Left cardiac atrium (tissue), 4 donors: ENCODE data around the gene ADAM15. TPM values are rescaled to one million over a fixed set of nuclear protein-coding genes. Genes with fewer than 3 reads are reported as not detected.

Experiments
- ATAC-seq, 2 donors: fragments of 200-7000 bp; cut with Tn5 transposase; one replicate each; pipeline ENCODE4 v1.9.1; 2020; ENCODE audit warnings: mild to moderate bottlenecking in 2 of 2, moderate library complexity in 2 of 2
- DNase-seq: peaks from one replicate; pipeline ENCODE4 v3.0.0-alpha.2; 2020
- intact Hi-C, 2 donors: fragments of 100-400 bp; cut with DNase I; formaldehyde crosslinking; loops; one replicate each; pipeline versions ENCODE4 v1.14.1 to v1.15.1; 2022 to 2023
- total RNA-seq, 2 donors: library from RNA; stranded (reverse); fragmentation: NEBNext Ultra II Directional; extraction: Animal tissue kit (Norgen Biotek cat#: 25700); gene quantifications; one replicate each; pipeline ENCODE4 v1.2.1, GENCODE V29; 2021
- donor health status: DM: no; HTN: yes; CAD: no.
- donor health status: DM: no; HTN: yes; CAD: no; lungs with severe emphysema.
- donor health status: DM: yes; HTN: yes; CAD: no.
- donor health status: Dilated cardiomyopathy.

ADAM15 gene
- total RNA-seq, 2 donors from 2014 or later = 108 to 142 TPM

GRCh38 chr1:155062151-155062686 is 11.1 kb downstream of the ADAM15 start:
- no peak for DNase-seq
- intact Hi-C loops = loop anchor here in 1 of 2 donors (5.0 kb wide), 2 partner anchors 100 to 150 kb away; partner anchors contain the start of gene PYGO2
- ATAC-seq = peak in 1 of 2 donors; percentile 0

GRCh38 chr1:155062702-155063411 is 11.7 kb downstream of the ADAM15 start:
- ATAC-seq (peak; percentile 38 to 46), DNase-seq (no peak)
- intact Hi-C loops = loop anchor here in 1 of 2 donors (5.0 kb wide), 2 partner anchors 101 to 151 kb away; partner anchors contain the start of gene PYGO2

GRCh38 chr1:155063550-155064110 is 12.5 kb downstream of the ADAM15 start, which contains the start of gene EFNA4:
Gene EFNA4 (plus strand): TSS chr1:155063740. CDS start chr1:155063824, 84 bp downstream.
- ATAC-seq (peak; percentile 92), DNase-seq (peak; percentile 85)
- intact Hi-C loops = loop anchor here in 1 of 2 donors (5.0 kb wide), 2 partner anchors 101 to 151 kb away; partner anchors contain the start of gene PYGO2

- intact Hi-C loops = loop anchor here in 1 of 2 donors (5.0 kb wide), 2 partner anchors 102 to 152 kb away; partner anchors contain the start of gene PYGO2
- ATAC-seq (peak; percentile 22 to 26), DNase-seq (no peak)
Measured at GRCh38 chr1:155064111-155064831, 13.2 kb downstream of the ADAM15 start.

GRCh38 chr1:155064832-155065429 is 13.8 kb downstream of the ADAM15 start:
- ATAC-seq (no peak), DNase-seq (no peak)
- intact Hi-C loops = loop anchor here in 1 of 2 donors (5.0 kb wide), 2 partner anchors 103 to 153 kb away; partner anchors contain the start of gene PYGO2

- intact Hi-C loops = no loop called here
- DNase-seq (no peak), ATAC-seq (no peak)
Measured at GRCh38 chr1:155066777-155067176, 15.7 kb downstream of the ADAM15 start.

GRCh38 chr1:155068599-155068998 is 17.5 kb downstream of the ADAM15 start:
- intact Hi-C loops = no loop called here
- DNase-seq (no peak), ATAC-seq (no peak)

GRCh38 chr1:155069551-155070157 is 18.5 kb downstream of the ADAM15 start:
- no peak for ATAC-seq
- DNase-seq = no peak
- intact Hi-C loops = no loop called here

- intact Hi-C loops = no loop called here
- DNase-seq (no peak), ATAC-seq (peak in 1 of 2 donors; percentile 2)
Measured at GRCh38 chr1:155070158-155070621, 19.1 kb downstream of the ADAM15 start.

GRCh38 chr1:155070721-155071569 is 19.8 kb downstream of the ADAM15 start:
- intact Hi-C loops = no loop called here

GRCh38 chr1:155071701-155072100 is 20.6 kb downstream of the ADAM15 start:
- intact Hi-C loops = no loop called here
- no peak for ATAC-seq
- DNase-seq = no peak

More at GRCh38 chr1:155070721-155071569, 19.8 kb downstream of the ADAM15 start:
- DNase-seq (peak; percentile 83), ATAC-seq (peak; percentile 89 to 92)

GRCh38 chr1:155072531-155073289 is 21.6 kb downstream of the ADAM15 start:
- no peak for ATAC-seq
- DNase-seq = no peak

GRCh38 chr1:155073377-155074242 is 22.5 kb downstream of the ADAM15 start:
- no peak for ATAC-seq
- DNase-seq = no peak
- intact Hi-C loops = no loop called here

More at GRCh38 chr1:155072531-155073289, 21.6 kb downstream of the ADAM15 start:
- intact Hi-C loops = no loop called here

GRCh38 chr1:155075535-155075934 is 24.4 kb downstream of the ADAM15 start:
- DNase-seq = no peak

GRCh38 chr1:155076371-155076770 is 25.3 kb downstream of the ADAM15 start:
- intact Hi-C loops = no loop called here
- no peak for ATAC-seq

More at GRCh38 chr1:155075535-155075934, 24.4 kb downstream of the ADAM15 start:
- intact Hi-C loops = no loop called here
- ATAC-seq = no peak

GRCh38 chr1:155077346-155077745 is 26.2 kb downstream of the ADAM15 start:
- no peak for DNase-seq
- ATAC-seq = no peak
- intact Hi-C loops = no loop called here

More at GRCh38 chr1:155076371-155076770, 25.3 kb downstream of the ADAM15 start:
- no peak for DNase-seq
